Measurements from ENCODE around the gene ANKRD55. TPM values are rescaled to one million over a fixed set of nuclear protein-coding genes. Genes with fewer than 3 reads are reported as not detected.
"Not testable (repeated sequence)": the region's sequence is repeated elsewhere in the genome, so short reads cannot be mapped to it uniquely, and the experiment has no call there.

The ANKRD55 gene
- total RNA-seq, 2 donors from 2014 or later = 0.29 TPM; not detected in 1

DNA sequence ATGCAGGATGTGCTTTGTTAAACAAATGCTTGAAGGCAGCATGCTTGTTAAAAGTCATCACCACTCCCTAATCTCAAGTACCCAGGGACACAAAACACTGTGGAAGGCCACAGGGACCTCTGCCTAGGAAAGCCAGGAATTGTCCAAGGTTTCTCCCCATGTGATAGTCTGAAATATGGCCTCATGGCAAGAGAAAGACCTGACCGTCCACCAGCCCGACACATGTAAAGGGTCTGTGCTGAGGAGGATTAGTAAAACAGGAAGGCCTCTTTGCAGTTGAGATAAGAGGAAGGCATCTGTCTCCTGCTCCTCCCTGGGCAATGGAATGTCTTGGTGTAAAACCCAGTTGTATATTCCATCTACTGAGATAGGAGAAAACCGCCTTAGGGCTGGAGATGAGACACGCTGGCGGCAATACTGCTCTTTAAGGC, 75.9 kb downstream of the ANKRD55 start:
- DNase-seq; ATAC-seq; intact Hi-C loops (cut with DNase I): not testable (repeated sequence)

DNA sequence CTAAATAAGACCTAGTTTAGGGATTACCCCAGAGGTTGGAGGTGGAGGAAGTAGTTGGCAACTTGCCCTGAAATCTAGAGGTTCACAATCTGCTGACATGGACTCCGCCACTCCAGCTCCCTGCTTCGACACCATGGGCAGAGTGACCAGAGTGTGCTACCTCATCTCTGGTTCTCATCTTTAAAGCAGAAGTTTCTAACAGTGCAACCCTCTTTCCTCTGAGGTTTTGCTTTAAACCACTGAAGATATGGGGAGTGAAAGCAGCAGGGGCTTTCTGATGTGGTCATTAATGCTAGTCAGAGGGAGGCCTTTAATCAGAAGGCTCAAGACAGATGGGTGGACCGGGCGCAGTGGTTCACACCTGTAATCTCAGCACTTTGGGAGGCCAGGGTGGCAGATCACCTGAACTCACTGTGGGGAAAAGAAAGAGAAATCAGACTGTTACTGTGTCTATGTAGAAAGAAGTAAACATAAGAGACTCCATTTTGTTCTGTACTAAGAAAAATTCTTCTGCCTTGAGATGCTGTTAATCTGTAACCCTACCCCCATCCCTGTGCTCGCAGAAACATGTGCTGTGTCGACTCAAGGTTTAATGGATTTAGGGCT, 76.4 kb downstream of the ANKRD55 start:
- ATAC-seq = peak in 1 of 2 donors; percentile 13
- intact Hi-C loops (cut with DNase I); DNase-seq: not testable (repeated sequence)

GRCh38 chr5:56155992-56156584, 77.0 kb downstream of the ANKRD55 start:
- ATAC-seq (peak; percentile 76 to 83), DNase-seq (no peak)
- intact Hi-C loops (cut with DNase I) = no loop called here

GRCh38 chr5:56154732-56155484, 78.2 kb downstream of the ANKRD55 start:
- ATAC-seq = peak in 1 of 2 donors; percentile 44
- intact Hi-C loops (cut with DNase I) = no loop called here
- no peak for DNase-seq

- intact Hi-C loops (cut with DNase I) = no loop called here
- DNase-seq (no peak), ATAC-seq (no peak)
Observed at GRCh38 chr5:56152437-56152836, 80.7 kb downstream of the ANKRD55 start.

DNA sequence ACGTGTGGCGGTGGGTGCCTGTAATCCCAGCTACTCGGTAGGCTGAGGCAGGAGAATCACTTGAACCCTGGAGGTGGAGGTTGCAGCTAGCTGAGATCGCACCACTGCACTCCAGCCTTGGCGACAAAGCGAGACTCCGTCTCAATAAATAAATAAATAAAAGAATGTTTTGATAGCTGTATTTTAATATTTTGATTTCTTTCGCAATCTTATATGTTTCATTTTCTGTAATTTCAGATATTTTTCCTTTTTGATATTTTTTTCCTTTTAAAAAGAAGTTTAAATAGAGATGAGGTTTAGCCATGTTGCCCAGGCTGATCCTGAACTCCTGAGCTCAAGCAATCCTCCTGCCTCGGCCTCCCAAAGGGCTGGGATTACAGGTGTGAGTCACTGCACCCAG, 82.4 kb downstream of the ANKRD55 start:
- DNase-seq; ATAC-seq; intact Hi-C loops (cut with DNase I): not testable (repeated sequence)

- no peak for ATAC-seq
- no peak for DNase-seq
- intact Hi-C loops (cut with DNase I) = no loop called here
Observed at GRCh38 chr5:56148453-56148971, 84.6 kb downstream of the ANKRD55 start.

DNA sequence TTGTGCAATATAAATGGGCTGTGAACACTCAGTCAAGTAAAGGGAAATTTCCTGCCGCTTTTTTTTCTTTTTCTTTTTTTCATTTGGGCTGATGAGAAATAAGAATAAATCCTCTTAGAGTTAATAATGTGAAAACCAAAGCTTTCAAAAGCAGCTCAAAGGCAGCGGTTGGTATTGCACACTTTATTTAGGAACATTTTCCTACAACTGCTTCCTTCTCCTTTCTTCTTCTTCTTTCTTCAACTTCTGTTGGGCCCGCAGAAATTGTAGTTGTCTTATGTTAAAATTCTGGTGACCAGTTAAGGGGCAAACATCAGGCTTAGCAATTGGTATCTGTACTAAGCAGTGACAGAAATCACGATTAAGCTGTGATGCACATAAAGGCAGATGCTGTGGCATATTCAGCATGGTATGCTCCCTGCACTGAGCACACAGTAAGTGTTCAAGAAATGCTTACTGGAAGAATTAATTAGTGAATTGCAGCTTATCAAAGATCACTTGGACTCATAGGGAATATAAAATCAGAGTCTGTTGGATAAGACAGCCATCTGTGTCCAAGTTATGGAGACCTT, 85.4 kb downstream of the ANKRD55 start:
- no peak for ATAC-seq
- intact Hi-C loops (cut with DNase I) = no loop called here
- DNase-seq = no peak

DNA sequence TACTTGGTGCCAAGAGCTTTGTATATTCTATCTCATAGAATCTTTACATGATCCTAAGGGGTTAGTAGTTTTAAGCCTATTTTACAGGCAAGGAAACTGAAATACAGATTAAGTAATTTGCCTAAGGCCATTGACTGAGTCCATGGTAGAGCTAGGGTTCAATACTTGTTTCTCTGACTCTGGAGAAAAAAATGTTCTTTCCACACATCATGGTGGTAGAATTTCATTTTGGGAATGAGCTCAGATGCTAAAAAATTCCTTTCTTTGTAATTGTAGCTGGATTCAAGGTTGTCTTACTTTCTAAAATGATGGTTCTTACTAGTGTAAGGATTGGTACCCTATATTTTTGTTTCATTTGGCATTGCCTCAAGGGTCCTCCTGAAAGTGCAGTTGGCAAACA, 86.0 kb downstream of the ANKRD55 start:
- ATAC-seq (no peak), DNase-seq (no peak)
- intact Hi-C loops (cut with DNase I) = no loop called here

GRCh38 chr5:56146674-56147073, 86.5 kb downstream of the ANKRD55 start:
- ATAC-seq (no peak), DNase-seq (no peak)
- intact Hi-C loops (cut with DNase I) = no loop called here

- ATAC-seq = no peak
- intact Hi-C loops (cut with DNase I) = no loop called here
- no peak for DNase-seq
Observed at GRCh38 chr5:56145511-56145910, 87.6 kb downstream of the ANKRD55 start.

GRCh38 chr5:56145106-56145505, 88.0 kb downstream of the ANKRD55 start:
- DNase-seq (no peak), ATAC-seq (no peak)
- intact Hi-C loops (cut with DNase I) = no loop called here

DNA sequence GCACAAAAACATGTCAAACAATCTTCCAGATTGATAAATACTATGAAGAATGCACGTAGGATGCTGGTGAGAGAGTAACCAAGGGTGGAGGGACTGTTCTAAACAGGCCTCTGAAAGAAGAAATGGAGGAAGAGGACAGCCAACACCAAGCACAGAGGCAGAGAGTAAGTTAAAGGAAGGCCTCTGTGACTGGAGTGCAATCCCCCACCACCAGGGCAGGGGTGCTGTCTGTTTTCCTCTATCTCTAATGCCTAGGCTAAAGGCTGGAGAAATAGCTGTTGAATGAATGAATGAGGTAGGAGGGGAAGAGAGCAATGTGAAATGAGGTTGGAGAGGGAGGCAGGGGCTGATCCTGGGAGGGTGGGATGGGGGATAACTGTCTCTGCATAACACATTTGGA, 88.9 kb downstream of the ANKRD55 start:
- intact Hi-C loops (cut with DNase I) = no loop called here
- ATAC-seq (no peak), DNase-seq (no peak)

DNA sequence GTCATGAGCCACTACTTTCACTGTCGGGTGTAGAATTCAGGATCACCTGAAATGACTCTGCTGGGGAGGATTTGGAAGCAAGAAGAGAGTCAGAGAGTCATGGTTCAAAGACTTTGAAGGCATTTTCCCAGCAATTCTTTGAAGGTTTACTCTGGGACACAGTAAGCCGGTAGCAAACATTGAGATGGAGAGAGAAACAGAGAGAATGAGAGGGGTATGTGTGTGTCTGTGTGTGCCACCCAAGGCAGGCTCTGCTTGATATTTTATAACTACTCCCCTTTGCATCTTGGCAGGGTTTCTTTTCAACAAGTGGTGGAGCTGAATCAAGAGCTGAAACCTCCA, 89.8 kb downstream of the ANKRD55 start:
- intact Hi-C loops (cut with DNase I) = no loop called here
- DNase-seq (no peak), ATAC-seq (no peak)

- no peak for ATAC-seq
- intact Hi-C loops (cut with DNase I) = no loop called here
Observed at GRCh38 chr5:56142614-56143372, 90.3 kb downstream of the ANKRD55 start.

DNA sequence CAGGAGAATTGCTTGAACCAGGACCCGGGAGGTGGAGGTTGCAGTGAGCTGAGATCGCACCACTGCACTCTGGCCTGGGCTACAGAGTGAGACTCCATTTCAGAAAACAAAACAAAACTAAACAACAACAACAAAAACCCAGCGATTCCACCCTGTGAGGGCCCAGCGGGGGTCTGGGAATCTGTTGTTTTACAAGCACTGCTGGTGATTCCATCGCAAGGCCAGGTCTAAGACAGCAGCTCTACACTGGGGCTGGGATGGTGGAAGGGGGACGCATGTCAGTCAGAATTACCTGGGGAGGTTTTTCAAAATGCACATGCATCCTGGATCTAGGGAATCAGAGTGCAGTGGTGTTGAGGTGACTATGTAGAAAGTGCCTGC, 90.9 kb downstream of the ANKRD55 start:
- DNase-seq = no peak
- intact Hi-C loops (cut with DNase I) = no loop called here
- ATAC-seq = no peak

More at GRCh38 chr5:56142614-56143372, 90.3 kb downstream of the ANKRD55 start:
- DNase-seq = no peak

GRCh38 chr5:56140073-56140472, 93.1 kb downstream of the ANKRD55 start:
- intact Hi-C loops (cut with DNase I) = no loop called here
- no peak for DNase-seq
- no peak for ATAC-seq

- DNase-seq (no peak), ATAC-seq (no peak)
- intact Hi-C loops (cut with DNase I) = no loop called here
Observed at GRCh38 chr5:56130664-56131063, 102.5 kb downstream of the ANKRD55 start.

GRCh38 chr5:56129288-56129687, 103.8 kb downstream of the ANKRD55 start:
- ATAC-seq (no peak), DNase-seq (no peak)
- intact Hi-C loops (cut with DNase I) = no loop called here

Data from left cardiac atrium (tissue), 4 donors.